GM12892 (cell line): ENCODE data around the gene KIF25.
"Not testable (repeated sequence)": the region's sequence is repeated elsewhere in the genome, so short reads cannot be mapped to it uniquely, and the experiment has no call there.

Source experiments
- DNase-seq: peaks from one replicate; pipeline ENCODE4 v3.0.0; 2011; ENCODE audit not compliant: insufficient read length
- FAIRE-seq: peaks from 2 replicates; lab custom pipeline; 2011; peaks lifted over from hg19 to GRCh38; lab: Jason Lieb, UNC
- POLR2A ChIP-seq: IDR thresholded peaks from 2 replicates; pipeline ENCODE4 v1.6.1; 2011; ENCODE audit warnings: low read depth, low read length, control low read depth
- POLR2AphosphoS5 ChIP-seq: IDR thresholded peaks from 2 replicates; pipeline ENCODE4 v1.6.1; 2011; ENCODE audit warnings: low read depth, low read length, control low read depth
- TAF1 ChIP-seq: IDR thresholded peaks from 2 replicates; pipeline ENCODE4 v1.6.1; 2011; ENCODE audit warnings: low read depth, mild to moderate bottlenecking, control low read depth, low read length, borderline replicate concordance

Gene KIF25

DNA sequence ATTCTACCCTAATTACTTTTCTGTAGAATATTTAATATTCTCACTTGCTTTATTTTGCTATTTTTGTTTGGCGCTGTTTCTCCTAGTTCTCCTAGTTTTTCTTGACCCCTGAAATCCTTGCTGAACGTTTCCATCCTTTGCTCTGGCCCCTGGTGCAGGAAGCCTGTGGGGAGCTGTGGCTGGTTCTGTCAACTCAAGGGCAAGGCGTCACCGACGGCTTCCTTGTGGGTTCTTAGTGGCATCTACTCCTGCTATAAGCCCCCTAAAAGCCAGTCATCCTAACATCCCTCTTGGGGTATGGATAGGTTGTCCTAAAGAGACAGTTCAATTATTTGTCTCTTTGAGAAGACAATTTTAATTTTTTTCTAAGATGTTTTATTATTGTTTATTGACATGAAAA, 36.9 kb upstream of the KIF25 start:
- FAIRE-seq: no peak
- DNase-seq: no peak
- TF ChIP-seq POLR2AphosphoS5 (no peak), POLR2A (no peak)

DNA sequence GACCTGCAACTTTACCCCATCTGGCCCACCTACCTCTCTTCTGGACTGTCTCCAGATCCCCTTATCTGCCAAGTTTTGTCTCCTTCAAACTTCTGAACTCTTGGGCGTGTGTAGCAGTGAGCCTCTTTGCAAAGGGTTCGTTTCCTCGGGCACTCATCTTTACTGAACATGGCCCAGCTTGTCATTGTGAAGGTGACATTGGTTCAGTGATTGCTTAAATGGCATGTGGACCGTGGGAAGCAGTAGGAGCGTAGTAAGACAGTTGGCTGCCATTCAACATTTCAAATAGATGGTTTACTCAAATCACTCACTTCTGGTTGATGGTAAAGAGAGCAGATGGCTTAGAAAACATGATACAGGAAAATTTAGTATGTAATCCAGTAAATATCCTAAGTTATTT, 34.8 kb upstream of the KIF25 start:
- FAIRE-seq: no peak
- no peak for DNase-seq
- TF ChIP-seq POLR2AphosphoS5: no peak
- TF ChIP-seq POLR2A: no peak
- no peak for TF ChIP-seq TAF1

DNA sequence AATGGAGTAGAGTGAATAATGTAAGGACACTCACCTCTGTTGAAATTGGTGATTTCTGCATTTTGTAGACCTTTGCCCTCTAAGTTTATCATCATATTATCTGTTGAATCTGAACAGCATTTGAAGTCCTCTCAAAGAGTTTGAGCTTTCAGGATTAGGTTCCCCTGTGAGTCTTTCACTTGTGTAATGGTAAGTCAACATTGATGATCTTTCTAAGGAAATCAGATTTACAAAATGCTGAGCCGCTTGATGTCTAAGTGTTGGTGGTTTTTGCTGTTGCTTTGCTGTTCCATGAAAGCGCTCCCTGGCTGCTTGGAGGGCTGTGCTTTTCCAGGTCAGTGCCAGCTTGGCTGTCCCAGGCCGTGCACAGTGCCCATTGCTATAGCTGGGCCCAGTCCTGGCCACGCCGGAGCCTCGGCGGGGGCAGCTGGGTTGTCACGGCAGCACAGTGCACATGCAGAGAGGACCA, 33.8 kb upstream of the KIF25 start:
- FAIRE-seq (no peak), DNase-seq (no peak)
- TF ChIP-seq POLR2A (no peak), POLR2AphosphoS5 (no peak), TAF1 (no peak)

DNA sequence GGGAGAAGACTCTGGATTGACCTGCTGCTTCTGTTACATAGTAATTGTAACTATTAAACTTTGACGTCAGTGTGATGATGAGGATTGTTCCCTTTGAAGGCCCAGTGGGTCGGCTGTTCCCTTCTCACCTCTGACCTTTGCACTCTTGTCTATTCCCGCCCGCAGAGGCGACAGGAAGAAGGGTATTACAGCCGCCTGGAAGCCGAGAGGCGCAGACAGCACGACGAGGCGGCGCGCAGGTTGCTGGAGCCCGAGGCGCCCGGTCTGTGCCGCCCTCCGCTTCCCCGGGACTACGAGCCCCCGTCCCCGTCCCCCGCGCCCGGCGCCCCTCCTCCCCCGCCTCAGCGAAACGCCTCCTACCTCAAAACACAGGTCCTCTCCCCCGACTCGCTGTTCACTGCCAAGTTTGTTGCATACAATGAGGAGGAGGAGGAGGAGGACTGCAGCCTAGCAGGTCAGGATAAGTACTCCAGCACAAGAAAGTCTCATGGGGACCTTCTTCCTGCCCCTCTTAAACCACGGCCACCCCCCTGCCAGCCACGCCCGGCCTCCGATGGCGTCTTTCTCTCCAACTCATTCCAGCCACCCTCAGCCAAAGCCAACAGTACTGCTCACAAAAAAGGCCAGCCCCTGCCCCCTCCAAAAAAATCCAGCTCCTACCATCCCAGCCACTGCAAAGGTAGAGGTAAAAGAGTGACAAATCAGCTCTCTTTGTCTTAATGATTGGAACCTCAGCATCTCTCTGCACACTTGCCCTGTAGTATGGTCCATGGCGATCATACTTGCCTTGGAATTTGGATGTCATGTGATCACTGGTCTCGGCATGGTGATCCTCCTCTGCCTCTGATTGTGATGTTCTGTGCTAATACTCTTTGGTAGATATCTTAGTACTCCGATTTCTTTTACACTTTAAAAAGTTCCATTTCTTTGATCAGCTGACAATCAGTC, 31.6 kb upstream of the KIF25 start:
- FAIRE-seq (no peak), DNase-seq (no peak)
- TF ChIP-seq TAF1 (no peak), POLR2AphosphoS5 (no peak), POLR2A (no peak)

DNA sequence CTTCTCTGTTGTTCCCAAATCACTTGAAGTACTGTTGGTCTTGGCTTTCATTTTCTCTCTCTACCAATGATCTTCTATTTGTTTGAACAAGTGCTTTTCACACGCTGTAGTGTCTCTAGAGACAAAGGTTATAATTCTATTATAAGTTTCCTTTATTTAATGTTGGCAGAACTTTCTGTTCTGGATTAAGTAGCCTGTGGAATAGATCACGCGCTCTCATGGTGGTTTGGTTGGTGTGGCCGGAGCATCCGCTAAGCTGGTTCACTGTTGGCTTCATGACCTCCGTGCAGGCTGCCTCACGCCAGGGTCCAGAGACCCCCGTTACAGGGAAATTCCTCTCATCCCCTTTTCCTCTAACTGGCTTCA, 30.9 kb upstream of the KIF25 start:
- TF ChIP-seq POLR2A: no peak
- DNase-seq: no peak
- no peak for FAIRE-seq

DNA sequence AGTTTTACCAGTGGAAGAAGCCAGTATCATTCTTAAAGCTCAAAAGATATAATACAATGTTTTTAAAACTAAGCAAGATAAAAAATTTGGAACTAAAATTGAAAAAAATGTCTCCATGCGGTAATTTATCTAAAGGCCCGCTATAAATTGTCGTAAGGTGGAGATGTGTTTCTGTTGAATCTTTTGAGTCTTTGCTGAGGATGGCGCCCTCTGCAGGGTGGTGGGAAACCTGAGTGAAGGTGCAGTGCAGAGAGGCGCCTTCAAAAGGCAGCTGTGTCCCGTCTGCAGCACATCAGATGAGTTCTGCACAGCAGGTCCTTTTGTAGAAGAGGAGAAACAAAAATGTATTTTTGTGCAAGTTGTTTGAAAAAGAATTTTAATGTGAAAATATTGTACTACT, 29.4 kb upstream of the KIF25 start:
- TF ChIP-seq TAF1 (no peak), POLR2A (no peak), POLR2AphosphoS5 (no peak)
- FAIRE-seq: no peak

DNA sequence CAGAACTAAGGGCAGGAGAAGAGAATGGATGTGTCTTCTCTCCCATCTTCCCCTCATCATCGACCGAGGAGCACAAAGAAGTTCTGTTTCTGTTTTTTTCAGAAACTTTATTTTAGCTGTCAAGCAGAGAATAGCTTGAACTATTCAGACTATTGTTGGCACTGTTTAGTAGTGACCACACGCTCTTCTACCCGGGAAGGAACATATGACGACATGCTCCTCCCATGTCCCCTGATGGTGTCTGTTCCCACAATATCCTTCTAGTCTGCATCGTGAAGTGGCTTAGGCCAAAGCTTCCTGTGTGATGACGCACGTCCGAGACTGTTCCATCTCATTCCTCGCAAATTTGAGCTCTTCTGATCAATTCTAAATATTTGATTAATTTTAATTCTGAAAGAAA, 27.2 kb upstream of the KIF25 start:
- TF ChIP-seq POLR2A: no peak
- no peak for TF ChIP-seq POLR2AphosphoS5
- TF ChIP-seq TAF1: no peak
- FAIRE-seq (no peak), DNase-seq (no peak)

More for the DNA sequence above, 29.4 kb upstream of the KIF25 start:
- no peak for DNase-seq

DNA sequence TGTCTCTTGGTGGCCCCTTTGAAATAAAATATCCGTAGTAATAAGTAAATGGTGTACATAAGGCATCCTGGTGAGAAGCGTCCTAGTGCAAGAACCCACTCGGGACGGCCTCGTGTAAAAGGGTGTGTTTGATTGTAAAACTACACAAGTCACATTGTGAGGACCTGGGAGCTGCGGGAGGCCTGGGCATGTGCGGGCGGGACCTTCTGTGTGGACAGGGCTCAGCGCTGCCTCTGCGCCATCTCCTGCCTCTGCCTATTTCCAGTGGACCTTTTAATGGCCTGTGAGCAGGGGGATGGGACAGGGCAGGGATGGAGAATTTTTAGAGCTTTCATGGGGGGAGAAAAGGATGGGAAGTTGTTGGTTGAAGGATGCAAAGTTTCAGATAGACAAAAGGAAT, 25.3 kb upstream of the KIF25 start:
- no peak for TF ChIP-seq TAF1
- no peak for TF ChIP-seq POLR2AphosphoS5
- TF ChIP-seq POLR2A: no peak
- FAIRE-seq (no peak), DNase-seq (no peak)

DNA sequence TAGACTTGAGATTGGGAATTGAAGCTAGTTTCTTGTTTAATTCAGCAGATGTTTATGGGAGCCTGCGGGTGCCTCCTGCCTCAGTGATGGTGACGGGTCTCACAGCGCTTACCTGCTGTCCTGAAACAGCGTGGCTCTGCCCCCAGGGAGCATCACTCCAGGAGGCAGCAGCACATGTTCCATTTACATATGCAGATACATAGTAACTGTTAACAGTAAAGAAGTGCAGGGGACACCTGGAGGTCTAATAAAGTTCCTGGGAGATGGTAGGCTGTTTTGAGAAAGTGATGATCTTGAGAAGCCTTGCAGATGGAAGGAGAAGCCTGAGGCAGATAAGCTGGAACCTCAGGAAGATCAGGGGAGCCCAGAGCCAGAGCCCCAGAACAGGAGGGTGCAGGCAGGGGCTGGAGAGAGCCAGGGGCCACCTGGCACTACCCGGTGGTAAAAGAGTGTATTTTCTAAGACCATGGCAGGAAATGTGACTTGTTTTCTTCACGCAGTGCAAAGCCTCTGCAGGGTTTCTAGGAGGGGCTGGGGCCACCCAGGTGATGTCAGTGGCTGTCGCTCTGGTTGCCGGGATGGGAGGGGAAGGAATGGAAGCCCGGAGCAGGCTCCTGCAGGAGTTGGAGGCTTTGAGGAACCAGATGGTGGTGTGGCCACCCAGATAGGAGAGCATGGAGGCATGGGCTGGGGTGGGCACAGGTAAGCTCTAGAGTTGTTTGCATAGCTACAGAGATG, 24.2 kb upstream of the KIF25 start:
- FAIRE-seq (no peak), DNase-seq (no peak)
- no peak for TF ChIP-seq POLR2A
- TF ChIP-seq POLR2AphosphoS5: no peak
- no peak for TF ChIP-seq TAF1

DNA sequence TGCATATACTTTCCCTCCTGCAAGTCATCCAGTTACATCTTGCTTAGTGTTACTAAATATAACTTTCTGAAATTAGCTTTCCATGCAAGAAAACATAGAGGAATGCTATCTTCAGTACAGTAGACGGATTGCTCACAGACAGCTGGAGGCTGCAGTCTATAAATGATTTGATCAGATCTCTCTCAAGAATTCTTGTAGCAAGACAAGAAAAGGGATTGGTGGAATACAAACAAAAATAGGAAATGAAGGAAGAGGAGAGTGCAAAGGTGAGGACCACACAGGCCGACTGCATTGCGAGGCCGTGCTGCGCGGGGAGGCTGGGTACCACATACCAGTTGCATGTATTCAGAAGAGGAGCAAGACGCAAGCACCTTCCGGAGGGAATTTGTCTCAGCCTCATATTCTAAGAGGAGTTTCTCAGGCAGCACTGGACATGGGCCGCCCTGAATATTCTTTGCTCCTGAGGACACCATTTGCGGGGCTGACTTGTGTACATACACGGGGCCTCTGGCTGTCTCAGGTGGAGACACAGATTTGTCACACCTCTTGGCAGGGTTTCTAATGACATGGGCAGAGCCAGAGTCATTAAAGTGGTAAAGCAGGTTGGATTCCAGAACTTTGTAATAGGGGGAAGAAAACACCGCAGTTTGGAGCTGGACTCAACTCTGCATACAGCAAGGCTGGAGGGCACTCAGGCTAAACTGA, 22.7 kb upstream of the KIF25 start:
- TF ChIP-seq POLR2A: no peak
- no peak for TF ChIP-seq POLR2AphosphoS5
- no peak for TF ChIP-seq TAF1
- DNase-seq (no peak), FAIRE-seq (no peak)

DNA sequence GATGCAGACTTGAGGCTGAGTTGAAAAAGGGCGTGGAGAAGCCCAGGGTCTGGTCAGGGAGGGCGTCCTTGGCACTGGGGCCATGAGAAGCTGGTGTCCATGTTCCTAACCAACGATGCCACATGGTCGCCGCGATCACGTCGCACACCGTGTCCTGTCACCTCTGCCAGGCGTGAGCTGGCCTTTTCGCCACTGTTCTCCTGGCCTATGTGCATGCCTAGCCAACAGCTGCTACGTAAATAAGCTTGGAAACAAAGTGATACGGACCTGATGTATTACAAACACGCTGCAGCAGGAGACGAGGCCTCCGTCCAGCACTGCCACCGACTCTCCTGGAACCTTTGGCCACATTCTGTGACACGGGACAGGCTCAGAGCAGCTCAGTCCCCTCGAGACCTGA, 22.0 kb upstream of the KIF25 start:
- DNase-seq (no peak), FAIRE-seq (no peak)
- TF ChIP-seq POLR2AphosphoS5 (no peak), POLR2A (no peak), TAF1 (no peak)

DNA sequence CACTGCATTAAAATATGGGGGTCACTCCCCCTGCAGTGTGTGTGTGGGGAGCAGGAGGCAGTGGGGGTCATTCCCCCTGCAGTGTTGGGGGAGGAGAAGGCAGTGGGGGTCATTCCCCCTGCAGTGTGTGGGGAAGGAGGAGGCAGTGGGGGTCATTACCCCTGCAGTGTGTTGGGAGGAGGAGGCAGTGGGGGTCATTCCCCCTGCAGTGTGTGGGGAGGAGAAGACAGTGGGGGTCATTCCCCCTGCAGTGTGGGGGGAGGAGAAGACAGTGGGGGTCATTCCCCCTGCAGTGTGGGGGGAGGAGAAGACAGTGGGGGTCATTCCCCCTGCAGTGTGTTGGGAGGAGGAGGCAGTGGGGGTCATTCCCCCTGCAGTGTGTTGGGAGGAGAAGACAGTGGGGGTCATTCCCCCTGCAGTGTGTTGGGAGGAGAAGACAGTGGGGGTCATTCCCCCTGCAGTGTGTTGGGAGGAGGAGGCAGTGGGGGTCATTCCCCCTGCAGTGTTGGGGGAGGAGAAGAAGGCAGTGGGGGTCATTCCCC, 21.3 kb upstream of the KIF25 start:
- FAIRE-seq, DNase-seq: not testable (repeated sequence)
